HG03108 (cell line): ENCODE data around the gene CNTRL.
"Not testable (repeated sequence)": the region's sequence is repeated elsewhere in the genome, so short reads cannot be mapped to it uniquely, and the experiment has no call there.

ENCODE experiments used
- ATAC-seq: cut with Tn5 transposase; IDR thresholded peaks from one replicate; pipeline ENCODE4 v1.9.1; 2021; ENCODE audit warnings: moderate library complexity; ENCODE audit not compliant: unreplicated experiment

Gene CNTRL

GRCh38 chr9:121173501-121173900 is 98.7 kb downstream of the CNTRL start:
- no peak for ATAC-seq

GRCh38 chr9:121178676-121179372 is 104.1 kb downstream of the CNTRL start:
- ATAC-seq, result no peak

- not testable (repeated sequence) for ATAC-seq
These were observed 104.6 kb downstream of the CNTRL start for GRCh38 chr9:121179373-121179721.

DNA sequence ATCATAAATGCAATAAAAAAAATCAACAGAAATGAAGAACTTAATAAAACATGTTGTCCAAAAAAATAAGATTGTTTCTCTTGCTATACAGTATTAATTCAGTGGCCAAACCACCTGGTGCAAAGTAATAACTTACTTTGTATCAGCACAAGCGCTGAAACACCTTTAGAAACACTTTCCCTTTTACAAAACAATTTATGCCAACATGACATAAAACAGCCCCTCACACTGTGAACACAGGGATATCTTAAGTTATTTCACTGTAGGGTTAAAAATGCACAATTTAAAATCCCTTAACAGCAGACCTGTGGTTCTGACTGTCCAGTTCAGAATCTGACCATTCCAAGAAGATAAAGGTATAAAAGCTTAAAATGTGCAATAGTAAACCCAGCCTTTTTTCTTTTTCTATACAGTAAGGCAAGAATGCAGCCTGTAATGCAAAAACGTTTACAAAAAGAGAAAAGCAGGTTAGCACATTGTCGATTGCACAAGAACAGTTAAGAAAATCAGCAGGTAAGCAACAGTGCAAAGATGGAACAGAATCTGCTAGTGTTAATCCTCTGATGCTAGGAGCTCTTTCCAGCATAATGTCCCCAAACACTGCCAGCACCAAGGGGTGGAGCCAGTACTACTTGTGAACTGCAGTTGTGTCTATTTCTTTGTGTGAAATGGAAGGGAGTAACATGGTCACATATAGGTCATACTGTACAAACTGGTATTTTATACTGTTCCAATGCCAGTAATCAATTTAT is 105.4 kb downstream of the CNTRL start:
- no peak for ATAC-seq

- no peak for ATAC-seq
These were observed 107.5 kb downstream of the CNTRL start for GRCh38 chr9:121182101-121182836.

- ATAC-seq, result no peak
These were observed 108.2 kb downstream of the CNTRL start for GRCh38 chr9:121182989-121183388.

DNA sequence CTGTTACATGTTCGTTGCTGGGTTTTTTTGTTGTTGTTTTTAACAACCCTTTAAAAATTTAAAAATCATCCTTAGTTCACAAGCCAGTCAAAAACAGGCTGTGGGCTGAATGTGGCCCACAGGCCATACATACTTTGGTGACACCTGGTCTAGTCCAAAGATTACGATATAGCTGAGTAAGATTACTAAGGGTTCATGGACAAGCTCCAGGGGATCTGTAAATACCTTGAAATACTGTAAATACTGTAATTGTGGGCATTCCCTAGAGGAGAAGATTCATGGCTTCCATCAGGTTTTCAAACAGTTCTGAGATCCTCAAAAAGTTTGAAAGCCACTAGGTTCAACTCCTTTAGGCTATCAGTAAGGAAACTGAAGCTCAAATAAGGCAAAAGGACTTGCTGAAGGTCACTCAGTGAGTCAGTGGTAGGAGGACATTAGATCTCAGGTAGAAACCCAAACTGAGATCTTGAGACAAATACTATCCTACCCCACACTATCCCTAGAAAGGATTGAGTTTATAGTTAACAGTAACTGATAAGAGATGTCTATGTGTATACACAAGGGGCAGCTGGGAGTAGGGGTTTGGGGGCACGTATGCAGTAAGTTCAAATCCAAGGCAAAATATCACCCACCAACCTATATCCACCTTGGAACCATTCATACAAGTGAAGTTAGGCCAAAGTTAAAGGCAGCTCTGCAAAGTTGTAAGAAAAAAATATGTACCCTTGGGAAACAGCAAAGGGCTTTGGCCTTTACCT is 109.1 kb downstream of the CNTRL start:
- ATAC-seq, result no peak

DNA sequence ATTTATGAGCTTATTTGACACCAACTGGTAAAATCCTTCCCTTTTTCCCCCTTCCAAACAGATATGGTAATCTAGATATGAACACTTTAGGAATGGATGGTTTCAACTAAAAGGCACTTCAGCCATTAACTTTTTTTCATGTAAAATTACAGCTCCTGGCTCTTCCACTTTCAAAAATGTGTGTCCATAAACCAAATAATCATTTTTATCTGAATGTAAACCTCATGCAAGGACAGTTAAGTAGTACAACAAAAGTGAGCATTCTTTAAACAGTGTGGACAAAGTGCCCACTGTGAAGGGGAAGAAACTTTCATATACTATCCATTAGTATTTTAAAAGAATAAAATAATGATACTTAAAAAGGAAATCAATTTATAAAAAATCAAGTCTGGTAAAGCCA is 109.7 kb downstream of the CNTRL start:
- no peak for ATAC-seq

DNA sequence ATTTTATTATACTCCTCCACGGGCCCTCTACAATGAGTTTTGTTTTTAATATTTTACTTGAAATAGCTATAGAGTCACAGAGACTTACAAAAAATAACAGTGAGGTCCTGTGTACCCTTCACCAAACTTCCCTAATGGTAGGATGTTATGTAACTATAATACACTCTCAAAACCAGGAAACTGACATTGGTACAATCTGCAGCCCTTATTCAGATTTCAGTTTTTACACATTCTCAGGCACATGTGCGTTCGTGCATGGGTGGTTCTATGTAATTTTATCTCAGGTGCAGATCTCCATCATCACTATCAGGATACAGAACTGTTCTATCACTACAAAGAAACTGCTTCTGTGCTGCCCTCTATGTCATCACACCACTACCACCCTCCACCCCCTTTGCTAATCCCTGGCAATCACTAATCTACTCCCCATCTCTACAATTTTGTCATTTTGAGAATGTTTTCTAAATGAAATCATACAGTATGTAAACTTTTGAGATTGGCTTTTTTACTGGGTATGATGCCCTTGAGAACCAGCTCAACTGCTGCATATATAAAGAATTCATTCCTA is 110.5 kb downstream of the CNTRL start:
- ATAC-seq, result no peak

DNA sequence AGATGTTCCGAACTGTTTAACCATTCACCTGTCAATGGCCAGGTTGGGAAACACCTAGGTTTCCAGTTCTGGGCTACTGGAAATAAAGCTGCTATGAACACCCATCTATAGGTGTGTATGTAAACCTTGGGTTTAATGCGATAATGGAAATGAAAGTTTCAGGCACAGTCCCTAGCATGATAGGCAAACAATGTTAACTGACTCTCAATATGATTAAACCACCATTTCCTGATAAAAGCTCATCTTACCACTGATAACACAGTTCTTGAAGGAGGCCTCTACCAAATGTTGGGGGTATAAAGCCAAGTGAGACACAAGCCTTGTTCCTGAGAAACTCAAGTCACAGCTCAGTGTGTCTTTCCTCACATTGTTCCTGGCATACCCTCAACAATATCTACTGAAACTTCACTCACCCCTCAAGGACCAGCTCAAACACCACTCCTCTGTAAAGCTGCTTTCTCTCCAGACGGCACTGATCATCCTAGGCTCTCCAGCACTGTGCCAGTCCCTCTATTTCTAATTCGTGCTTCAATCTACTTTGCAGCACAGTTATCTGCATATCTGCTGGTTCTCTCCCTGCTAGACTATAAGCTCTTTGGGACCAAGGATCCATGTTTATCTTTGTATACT is 111.1 kb downstream of the CNTRL start:
- ATAC-seq, result no peak

DNA sequence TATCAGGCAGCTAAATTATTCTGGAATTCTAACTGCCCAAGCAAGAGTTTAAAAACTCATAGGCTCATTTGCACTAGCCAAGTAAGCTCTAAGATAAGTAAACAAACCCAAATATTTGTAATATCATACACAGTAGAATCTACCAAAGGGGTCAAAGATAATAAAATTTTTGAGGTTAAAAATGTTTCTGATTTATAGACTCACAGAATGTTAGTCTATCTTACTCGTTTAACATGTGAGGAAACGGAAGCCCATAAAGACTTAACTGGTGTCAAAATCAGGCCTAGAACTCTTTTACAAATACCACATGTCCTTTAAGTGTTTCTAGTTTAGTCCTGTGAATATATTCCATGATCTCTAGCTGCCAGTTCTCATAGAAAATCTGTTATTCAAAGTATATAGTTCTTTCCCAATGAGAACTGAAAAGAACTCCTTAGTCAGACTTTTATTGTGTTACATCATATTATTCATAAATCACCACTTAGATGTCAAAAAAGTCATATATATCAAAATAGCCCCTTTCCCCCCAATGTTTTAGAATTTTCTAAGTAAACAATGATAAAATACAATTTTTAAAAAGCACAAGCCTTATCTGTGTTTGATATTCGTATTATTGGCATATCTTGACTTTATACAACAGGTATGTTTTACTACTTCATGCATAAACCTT is 113.0 kb downstream of the CNTRL start:
- no peak for ATAC-seq

DNA sequence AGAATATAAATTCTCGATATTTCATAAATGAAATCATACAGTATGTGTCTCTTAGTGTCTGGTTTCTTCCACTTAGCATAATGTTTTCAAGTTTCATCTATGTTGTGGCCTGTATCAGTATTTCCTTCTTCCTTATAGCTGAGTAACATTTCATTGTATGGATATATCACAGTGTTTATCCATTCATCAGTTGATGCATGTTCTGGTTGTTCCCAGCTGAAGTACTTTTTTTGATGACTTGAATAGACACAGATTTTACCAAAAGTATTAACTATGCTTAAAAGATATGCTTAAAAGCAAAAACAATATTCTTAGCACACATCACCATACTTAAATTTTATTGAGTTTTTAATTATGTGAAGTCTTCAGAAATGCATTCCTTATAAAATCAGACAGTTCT is 114.3 kb downstream of the CNTRL start:
- ATAC-seq, result no peak

GRCh38 chr9:121189660-121190059 is 114.9 kb downstream of the CNTRL start:
- ATAC-seq, result no peak

DNA sequence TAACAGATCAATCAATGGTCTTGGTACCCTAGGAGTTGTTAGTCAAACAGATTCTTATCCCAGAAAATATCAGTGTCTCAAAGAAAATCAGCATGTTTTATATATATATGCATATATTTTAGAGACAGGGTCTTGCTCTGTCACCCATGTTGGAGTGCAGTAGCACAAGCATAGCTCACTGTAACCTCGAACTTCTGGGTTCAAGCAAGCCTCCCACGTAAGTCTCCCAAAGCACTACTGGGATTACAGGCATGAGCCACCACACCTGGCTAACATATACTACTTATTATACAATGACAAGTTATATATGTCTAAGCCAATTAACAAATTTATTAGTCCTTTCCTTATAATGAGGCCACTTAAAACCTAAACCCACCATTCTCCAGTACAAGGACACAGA is 116.5 kb downstream of the CNTRL start:
- ATAC-seq, result no peak

GRCh38 chr9:121192518-121192917 is 117.8 kb downstream of the CNTRL start:
- no peak for ATAC-seq

DNA sequence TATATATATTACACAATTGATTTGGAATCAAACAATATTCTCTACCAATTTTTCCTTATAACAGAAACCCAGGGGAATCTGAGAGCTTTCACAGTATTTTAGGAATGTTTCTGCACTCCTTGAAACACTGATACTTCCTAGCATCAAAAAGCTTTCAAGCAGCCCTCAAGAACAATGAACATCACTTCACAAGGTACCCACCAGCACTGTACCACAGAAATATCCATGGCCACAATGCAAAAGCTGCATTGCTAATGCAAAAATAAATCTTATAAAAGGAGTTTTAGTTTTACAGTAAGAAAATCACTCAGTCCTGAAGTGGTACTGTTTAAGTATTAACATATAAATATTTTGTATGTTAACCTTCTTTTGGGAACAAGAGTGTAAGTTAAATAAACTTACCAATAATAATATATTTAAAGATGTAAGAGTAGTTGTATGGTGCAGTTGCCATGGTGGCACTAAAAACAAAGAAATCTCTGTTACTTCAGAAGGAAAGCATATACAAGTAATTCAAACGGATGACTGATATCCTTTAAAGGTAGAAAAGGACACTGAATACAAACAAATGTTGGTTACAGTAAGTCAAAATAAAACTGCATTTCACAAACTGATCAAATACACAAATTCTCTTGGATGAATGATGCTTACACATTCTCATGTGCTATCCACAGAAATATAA is 118.3 kb downstream of the CNTRL start:
- no peak for ATAC-seq

- no peak for ATAC-seq
These were observed 120.0 kb downstream of the CNTRL start for GRCh38 chr9:121194730-121195129.

DNA sequence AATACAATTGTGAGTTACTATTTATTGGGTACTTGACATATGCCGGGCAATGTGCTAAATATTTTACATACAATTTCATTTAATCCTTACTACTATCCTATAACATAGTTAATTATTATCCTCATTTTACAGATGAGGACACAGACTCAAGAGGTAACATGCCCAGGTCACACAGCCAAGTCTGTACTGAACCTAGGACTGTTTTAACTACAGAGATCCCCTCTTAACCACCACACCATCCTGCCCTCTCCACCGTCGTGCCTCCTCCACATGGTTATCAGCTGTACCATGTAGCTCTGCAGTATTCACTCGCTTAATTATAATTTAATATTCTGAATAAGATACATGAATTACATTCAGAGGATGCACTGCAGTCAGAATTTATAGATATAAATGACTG is 121.6 kb downstream of the CNTRL start:
- peak; percentile 39 for ATAC-seq

DNA sequence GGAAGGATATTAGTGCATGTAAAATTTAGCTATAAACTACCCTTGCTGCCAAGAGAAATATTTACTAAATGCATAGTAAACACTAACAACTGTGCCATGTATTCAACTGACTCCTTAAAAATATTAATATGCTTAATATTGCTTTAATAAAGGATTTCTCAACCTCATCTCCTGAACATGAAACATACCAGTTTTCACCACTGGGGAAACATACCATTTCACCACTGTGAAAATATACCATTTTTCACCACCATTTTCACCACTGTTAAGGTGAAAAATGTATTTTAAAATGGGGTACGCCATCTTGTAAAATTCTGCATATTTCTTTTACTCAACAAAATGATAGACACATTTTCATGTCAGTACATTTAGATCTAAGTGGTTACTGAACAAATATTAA is 122.4 kb downstream of the CNTRL start:
- ATAC-seq, result no peak
